Nucleus accumbens (tissue), 56 donors: ENCODE data around the gene NLGN3.

Source experiments
- DNase-seq, 56 donors: peaks; one replicate each; lab custom pipeline; 2025; lab: John Stamatoyannopoulos, UW

The NLGN3 gene

GRCh38 chrX:71199252-71200008 lies 54.8 kb downstream of the NLGN3 start:
- no peak for DNase-seq

GRCh38 chrX:71210816-71211215 lies 66.2 kb downstream of the NLGN3 start:
- DNase-seq, result no peak

GRCh38 chrX:71212536-71212935 lies 67.9 kb downstream of the NLGN3 start:
- DNase-seq, result no peak

- no peak for DNase-seq
These were observed 69.5 kb downstream of the NLGN3 start for GRCh38 chrX:71214152-71214551.

- DNase-seq, result no peak
These were observed 70.1 kb downstream of the NLGN3 start for GRCh38 chrX:71214604-71215337.

DNA sequence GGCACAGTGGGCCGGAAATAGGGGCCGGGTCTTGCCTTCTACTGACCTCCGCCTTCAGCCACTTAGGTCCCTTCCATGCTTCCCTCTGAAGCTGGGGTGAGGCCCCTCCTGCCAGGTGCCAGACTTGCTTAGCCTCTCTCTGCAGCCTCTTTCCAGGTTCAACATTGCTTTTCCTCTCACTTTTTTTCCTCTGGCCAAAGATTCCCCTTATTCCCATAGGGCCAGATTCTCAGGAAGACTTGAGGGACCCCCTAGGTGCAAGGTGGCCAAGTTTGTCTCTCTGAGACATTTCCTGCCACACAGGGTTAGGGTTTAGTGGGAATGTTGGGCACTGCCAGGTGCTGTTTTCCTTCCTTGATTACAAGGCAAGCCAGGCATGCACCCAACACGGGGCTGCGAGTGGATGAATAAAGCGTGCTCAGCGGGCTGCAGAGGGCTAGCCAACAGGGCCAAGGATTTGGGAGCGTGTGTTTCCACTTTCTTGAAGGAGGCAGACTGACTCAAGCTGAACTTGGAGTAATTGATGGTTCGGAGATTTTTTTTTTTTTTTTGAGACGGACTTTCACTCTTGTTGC lies 70.8 kb downstream of the NLGN3 start:
- no peak for DNase-seq

- DNase-seq, result no peak
These were observed 71.8 kb downstream of the NLGN3 start for GRCh38 chrX:71216485-71216884.

DNA sequence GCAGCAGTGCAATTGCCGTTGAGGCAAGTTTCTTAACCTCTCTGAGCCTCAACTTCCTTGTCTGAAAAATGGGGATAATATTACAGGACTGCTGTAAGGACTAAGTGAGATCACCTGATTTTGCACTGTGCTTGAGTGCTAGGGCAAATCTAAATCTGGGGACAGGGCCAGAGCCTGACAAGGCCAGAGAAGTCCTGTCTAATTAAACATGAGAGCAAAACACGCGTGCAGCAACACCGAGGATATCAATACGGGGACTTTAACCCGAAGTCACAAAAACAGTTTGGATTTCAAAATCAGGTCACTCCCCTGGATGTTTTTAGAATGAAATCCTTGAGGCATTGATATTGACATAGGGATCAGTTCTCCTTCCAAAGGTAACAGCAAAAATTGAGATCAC lies 72.7 kb downstream of the NLGN3 start:
- no peak for DNase-seq
